Peyer's patch (tissue), 4 donors: Measurements from ENCODE around the gene ATCAY.

Experiments used
- POLR2A ChIP-seq, 2 donors: fragments of 450-650 bp; IDR thresholded peaks; one replicate each; pipeline ENCODE4 v1.5.1; 2017; ENCODE audit warnings: antibody characterized with exemption in 2 of 2, mild to moderate bottlenecking in 2 of 2, moderate library complexity in 2 of 2
- TF ChIP-seq, protein P1 (sequence below), 6 experiments: fragments of 450-650 bp in 4 of 6; fragments of 200-600 bp in 2 of 6; sonication (generic) in 1 of 6; IDR thresholded peaks; one replicate each; pipeline ENCODE4 v1.5.1; 2017 to 2019; ENCODE audit warnings: antibody characterized with exemption in 6 of 6, mild to moderate bottlenecking in 3 of 6, moderate library complexity in 1 of 6

DNA sequence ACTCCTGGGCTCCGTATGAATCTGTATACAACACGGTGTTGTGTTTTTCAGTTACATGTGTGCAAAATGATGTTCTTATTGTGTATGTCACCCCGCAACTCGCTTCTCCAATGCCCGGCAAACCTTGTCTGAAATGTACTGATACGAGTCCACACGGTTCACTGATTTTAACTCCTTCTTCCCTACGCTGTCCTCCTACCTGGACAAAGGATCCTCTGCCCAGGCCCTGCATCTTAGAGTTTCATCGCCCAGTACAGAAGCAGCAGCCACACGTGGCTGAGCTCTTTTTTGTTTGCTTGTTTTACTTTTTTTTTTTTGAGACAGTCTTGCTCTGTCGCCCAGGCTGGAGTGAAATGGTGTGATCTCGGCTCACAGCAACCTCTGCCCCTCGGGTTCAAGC, 40.5 kb upstream of the ATCAY start:
- no peak for TF ChIP-seq POLR2A (IDR thresholded peaks at IDR 0.05)
- TF ChIP-seq, protein P1, sequence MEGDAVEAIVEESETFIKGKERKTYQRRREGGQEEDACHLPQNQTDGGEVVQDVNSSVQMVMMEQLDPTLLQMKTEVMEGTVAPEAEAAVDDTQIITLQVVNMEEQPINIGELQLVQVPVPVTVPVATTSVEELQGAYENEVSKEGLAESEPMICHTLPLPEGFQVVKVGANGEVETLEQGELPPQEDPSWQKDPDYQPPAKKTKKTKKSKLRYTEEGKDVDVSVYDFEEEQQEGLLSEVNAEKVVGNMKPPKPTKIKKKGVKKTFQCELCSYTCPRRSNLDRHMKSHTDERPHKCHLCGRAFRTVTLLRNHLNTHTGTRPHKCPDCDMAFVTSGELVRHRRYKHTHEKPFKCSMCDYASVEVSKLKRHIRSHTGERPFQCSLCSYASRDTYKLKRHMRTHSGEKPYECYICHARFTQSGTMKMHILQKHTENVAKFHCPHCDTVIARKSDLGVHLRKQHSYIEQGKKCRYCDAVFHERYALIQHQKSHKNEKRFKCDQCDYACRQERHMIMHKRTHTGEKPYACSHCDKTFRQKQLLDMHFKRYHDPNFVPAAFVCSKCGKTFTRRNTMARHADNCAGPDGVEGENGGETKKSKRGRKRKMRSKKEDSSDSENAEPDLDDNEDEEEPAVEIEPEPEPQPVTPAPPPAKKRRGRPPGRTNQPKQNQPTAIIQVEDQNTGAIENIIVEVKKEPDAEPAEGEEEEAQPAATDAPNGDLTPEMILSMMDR (IDR thresholded peaks at IDR 0.05), result no peak
